HepG2 (cell line): Measurements from ENCODE around the gene APOC1. TPM values are rescaled to one million over a fixed set of nuclear protein-coding genes. Genes with fewer than 3 reads are reported as not detected.

Source experiments
- FOXP1 ChIP-seq, 2 experiments: fragments of 450-650 bp in 1 of 2; IDR thresholded peaks; 2 replicates each; pipeline ENCODE4 v1.6.1; 2017 to 2018; ENCODE audit warnings: antibody characterized with exemption in 1 of 2
- SP2 ChIP-seq: sonication (generic); formaldehyde crosslinking; IDR thresholded peaks from 2 replicates; pipeline ENCODE4 v1.5.1; 2020; ENCODE audit warnings: mild to moderate bottlenecking, missing genetic modification reagents
- TAF1 ChIP-seq: sonication (generic); formaldehyde crosslinking; IDR thresholded peaks from 2 replicates; pipeline ENCODE4 v1.4.0; 2020; ENCODE audit warnings: missing genetic modification reagents
- TBX2 ChIP-seq: sonication (generic); formaldehyde crosslinking; IDR thresholded peaks from 2 replicates; pipeline ENCODE4 v1.5.0; 2020; ENCODE audit warnings: missing genetic modification reagents, mild to moderate bottlenecking, borderline replicate concordance
- ZBTB20 ChIP-seq: sonication (generic); formaldehyde crosslinking; IDR thresholded peaks from 2 replicates; pipeline ENCODE4 v1.8.1; 2023; ENCODE audit warnings: missing genetic modification reagents, low read depth, mild to moderate bottlenecking, borderline replicate concordance
- ZFP36L1 ChIP-seq: sonication (generic); formaldehyde crosslinking; IDR thresholded peaks from 2 replicates; pipeline ENCODE4 v1.8.0; 2022; ENCODE audit warnings: mild to moderate bottlenecking, missing genetic modification reagents, moderate library complexity
- ZFP37 ChIP-seq: sonication (generic); formaldehyde crosslinking; IDR thresholded peaks from 2 replicates; pipeline ENCODE4 v1.4.0; 2020; ENCODE audit warnings: missing genetic modification reagents, borderline replicate concordance
- ZFP41 ChIP-seq: sonication (generic); formaldehyde crosslinking; IDR thresholded peaks from 2 replicates; pipeline ENCODE4 v1.4.0; 2020; ENCODE audit warnings: mild to moderate bottlenecking, missing genetic modification reagents, borderline replicate concordance
- ZNF431 ChIP-seq: sonication (generic); formaldehyde crosslinking; IDR thresholded peaks from 2 replicates; pipeline ENCODE4 v1.9.0; 2022; ENCODE audit warnings: missing genetic modification reagents, low read depth, mild to moderate bottlenecking, borderline replicate concordance
- ZNF589 ChIP-seq: sonication (generic); formaldehyde crosslinking; conservative IDR thresholded peaks from 2 replicates; pipeline ENCODE4 v1.8.0; 2022; ENCODE audit warnings: mild to moderate bottlenecking, moderate library complexity, missing genetic modification reagents
- ZSCAN20 ChIP-seq: sonication (generic); formaldehyde crosslinking; IDR thresholded peaks from 2 replicates; pipeline ENCODE4 v1.4.0; 2020; ENCODE audit warnings: missing genetic modification reagents, mild to moderate bottlenecking, borderline replicate concordance
- polyA plus RNA-seq, 8 experiments: library from polyadenylated mRNA; depleted of rRNA in 3 of 8; stranded (reverse) in 7 of 8; unstranded in 1 of 8; fragments of >200 nt; fragmentation: Illumina TruSeq in 4 of 8; extraction: Trizol in 4 of 8; gene quantifications; 2 replicates each; pipeline versions ENCODE4 v1.2.1 to v1.2.3, GENCODE V29; 2011 to 2016; ENCODE audit warnings: low read depth in 4 of 8, missing spikeins in 1 of 8, mixed read lengths in 1 of 8; ENCODE audit not compliant: insufficient read depth in 1 of 8
- total RNA-seq, 5 experiments: library from RNA; depleted of rRNA; stranded (reverse); fragments of >200 nt; fragmentation: Illumina TruSeq; extraction: Trizol; gene quantifications; 2 replicates each; pipeline ENCODE4 v1.2.3, GENCODE V29; 2016; ENCODE audit warnings: low read depth in 1 of 5
- TF ChIP-seq, protein P1 (sequence below): sonication (generic); formaldehyde crosslinking; IDR thresholded peaks from 2 replicates; pipeline ENCODE4 v1.5.1; 2020; ENCODE audit warnings: missing genetic modification reagents, mild to moderate bottlenecking, borderline replicate concordance
- TF ChIP-seq, protein P2 (sequence below): sonication (generic); formaldehyde crosslinking; IDR thresholded peaks from 2 replicates; pipeline ENCODE4 v1.5.0; 2020; ENCODE audit warnings: mild to moderate bottlenecking, missing genetic modification reagents
- TF ChIP-seq, protein P3 (sequence below): sonication (generic); formaldehyde crosslinking; conservative IDR thresholded peaks from 2 replicates; pipeline ENCODE4 v1.4.0; 2020; ENCODE audit warnings: missing genetic modification reagents
- TF ChIP-seq, protein P4 (sequence below): sonication (generic); formaldehyde crosslinking; IDR thresholded peaks from 2 replicates; pipeline ENCODE4 v1.5.1; 2020; ENCODE audit warnings: missing genetic modification reagents, mild to moderate bottlenecking, borderline replicate concordance
- TF ChIP-seq, protein P5 (sequence below), 2 experiments: sonication (generic) in 1 of 2; formaldehyde crosslinking in 1 of 2; IDR thresholded peaks; 2 replicates each; pipeline versions ENCODE4 v1.5.1 to v1.6.1; 2011 to 2020; ENCODE audit warnings: borderline replicate concordance in 1 of 2, low read depth in 1 of 2, low read length in 1 of 2, mild to moderate bottlenecking in 1 of 2, missing genetic modification reagents in 1 of 2, moderate library complexity in 1 of 2
- TF ChIP-seq, protein P6 (sequence below): sonication (generic); formaldehyde crosslinking; IDR thresholded peaks from 2 replicates; pipeline ENCODE4 v1.5.1; 2020; ENCODE audit warnings: missing genetic modification reagents, mild to moderate bottlenecking, borderline replicate concordance

Gene APOC1
- total and polyA plus RNA-seq, 2 of the 13 experiments (the other 11 are each of a cell fraction or from before 2014, with no cell fraction given) = 600 to 1,235 TPM

DNA sequence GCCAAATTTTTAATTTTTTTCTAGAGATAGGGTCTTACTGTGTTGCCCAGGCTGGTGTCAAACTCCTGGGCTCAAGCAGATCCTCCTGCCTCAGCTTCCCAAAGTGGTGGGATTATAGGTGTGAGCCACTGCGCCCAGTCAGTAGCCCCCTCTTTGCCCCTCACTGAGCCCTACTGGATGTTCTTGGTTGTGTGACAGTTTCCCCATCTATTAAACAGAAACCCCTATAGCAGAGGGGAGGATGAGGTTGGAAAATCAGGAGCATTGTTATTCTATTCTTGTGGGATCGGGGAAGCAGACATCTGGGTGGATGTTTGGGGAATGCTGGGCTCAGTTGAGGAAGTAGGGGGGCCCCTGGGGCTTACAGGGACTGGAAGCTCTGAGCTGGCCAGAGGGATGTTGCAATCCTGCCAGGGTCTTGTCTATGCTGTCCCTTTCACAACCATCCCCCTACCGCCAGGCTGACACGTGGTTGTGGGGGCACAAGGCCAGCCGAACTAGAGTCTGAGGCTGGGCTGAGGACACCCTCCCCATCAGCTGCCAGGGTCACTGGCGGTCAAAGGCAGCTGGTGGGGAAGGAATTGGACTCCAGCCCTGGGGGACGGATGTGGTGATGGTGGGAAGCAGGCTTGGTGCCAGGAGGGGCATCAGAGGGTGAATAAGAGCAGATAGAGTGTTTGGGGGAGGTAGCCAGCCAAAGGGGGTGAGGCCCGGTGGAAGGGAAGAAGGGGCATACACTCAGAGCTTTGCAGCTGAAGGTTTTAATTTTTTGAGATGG lies 10.9 kb downstream of the APOC1 start (continued):
- TF ChIP-seq SP2 = no peak
- TF ChIP-seq, protein P1, sequence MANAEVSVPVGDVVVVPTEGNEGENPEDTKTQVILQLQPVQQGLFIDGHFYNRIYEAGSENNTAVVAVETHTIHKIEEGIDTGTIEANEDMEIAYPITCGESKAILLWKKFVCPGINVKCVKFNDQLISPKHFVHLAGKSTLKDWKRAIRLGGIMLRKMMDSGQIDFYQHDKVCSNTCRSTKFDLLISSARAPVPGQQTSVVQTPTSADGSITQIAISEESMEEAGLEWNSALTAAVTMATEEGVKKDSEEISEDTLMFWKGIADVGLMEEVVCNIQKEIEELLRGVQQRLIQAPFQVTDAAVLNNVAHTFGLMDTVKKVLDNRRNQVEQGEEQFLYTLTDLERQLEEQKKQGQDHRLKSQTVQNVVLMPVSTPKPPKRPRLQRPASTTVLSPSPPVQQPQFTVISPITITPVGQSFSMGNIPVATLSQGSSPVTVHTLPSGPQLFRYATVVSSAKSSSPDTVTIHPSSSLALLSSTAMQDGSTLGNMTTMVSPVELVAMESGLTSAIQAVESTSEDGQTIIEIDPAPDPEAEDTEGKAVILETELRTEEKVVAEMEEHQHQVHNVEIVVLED = peak; percentile 55; the same call in 1 of the 2 replicates
- TF ChIP-seq FOXP1 (IDR thresholded peaks at IDR 0.05) = no peak
- TF ChIP-seq FOXP1 (CRISPR knock-in tag; IDR thresholded peaks at IDR 0.05) = peak; percentile 94
- peak; percentile 88; the same call in 1 of the 2 replicates for TF ChIP-seq ZBTB20 (CRISPR knock-in tag)
- peak; percentile 82; the same call in 1 of the 2 replicates for TF ChIP-seq ZFP37
- peak; percentile 90; the same call in 1 of the 2 replicates for TF ChIP-seq ZFP36L1
- TF ChIP-seq, protein P2, sequence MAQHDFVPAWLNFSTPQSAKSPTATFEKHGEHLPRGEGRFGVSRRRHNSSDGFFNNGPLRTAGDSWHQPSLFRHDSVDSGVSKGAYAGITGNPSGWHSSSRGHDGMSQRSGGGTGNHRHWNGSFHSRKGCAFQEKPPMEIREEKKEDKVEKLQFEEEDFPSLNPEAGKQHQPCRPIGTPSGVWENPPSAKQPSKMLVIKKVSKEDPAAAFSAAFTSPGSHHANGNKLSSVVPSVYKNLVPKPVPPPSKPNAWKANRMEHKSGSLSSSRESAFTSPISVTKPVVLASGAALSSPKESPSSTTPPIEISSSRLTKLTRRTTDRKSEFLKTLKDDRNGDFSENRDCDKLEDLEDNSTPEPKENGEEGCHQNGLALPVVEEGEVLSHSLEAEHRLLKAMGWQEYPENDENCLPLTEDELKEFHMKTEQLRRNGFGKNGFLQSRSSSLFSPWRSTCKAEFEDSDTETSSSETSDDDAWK (CRISPR knock-in tag) = no peak
- TF ChIP-seq, protein P3, sequence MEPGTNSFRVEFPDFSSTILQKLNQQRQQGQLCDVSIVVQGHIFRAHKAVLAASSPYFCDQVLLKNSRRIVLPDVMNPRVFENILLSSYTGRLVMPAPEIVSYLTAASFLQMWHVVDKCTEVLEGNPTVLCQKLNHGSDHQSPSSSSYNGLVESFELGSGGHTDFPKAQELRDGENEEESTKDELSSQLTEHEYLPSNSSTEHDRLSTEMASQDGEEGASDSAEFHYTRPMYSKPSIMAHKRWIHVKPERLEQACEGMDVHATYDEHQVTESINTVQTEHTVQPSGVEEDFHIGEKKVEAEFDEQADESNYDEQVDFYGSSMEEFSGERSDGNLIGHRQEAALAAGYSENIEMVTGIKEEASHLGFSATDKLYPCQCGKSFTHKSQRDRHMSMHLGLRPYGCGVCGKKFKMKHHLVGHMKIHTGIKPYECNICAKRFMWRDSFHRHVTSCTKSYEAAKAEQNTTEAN (CRISPR knock-in tag) = peak; percentile 56; the same call in 1 of the 2 replicates
- TF ChIP-seq, protein P4, sequence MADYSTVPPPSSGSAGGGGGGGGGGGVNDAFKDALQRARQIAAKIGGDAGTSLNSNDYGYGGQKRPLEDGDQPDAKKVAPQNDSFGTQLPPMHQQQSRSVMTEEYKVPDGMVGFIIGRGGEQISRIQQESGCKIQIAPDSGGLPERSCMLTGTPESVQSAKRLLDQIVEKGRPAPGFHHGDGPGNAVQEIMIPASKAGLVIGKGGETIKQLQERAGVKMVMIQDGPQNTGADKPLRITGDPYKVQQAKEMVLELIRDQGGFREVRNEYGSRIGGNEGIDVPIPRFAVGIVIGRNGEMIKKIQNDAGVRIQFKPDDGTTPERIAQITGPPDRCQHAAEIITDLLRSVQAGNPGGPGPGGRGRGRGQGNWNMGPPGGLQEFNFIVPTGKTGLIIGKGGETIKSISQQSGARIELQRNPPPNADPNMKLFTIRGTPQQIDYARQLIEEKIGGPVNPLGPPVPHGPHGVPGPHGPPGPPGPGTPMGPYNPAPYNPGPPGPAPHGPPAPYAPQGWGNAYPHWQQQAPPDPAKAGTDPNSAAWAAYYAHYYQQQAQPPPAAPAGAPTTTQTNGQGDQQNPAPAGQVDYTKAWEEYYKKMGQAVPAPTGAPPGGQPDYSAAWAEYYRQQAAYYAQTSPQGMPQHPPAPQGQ (CRISPR knock-in tag) = peak; percentile 75; the same call in 1 of the 2 replicates
- TF ChIP-seq ZNF589 (CRISPR knock-in tag) = peak; percentile 95
- peak; percentile 52; the same call in 1 of the 2 replicates for TF ChIP-seq TAF1 (CRISPR knock-in tag)
- TF ChIP-seq, protein P5, sequence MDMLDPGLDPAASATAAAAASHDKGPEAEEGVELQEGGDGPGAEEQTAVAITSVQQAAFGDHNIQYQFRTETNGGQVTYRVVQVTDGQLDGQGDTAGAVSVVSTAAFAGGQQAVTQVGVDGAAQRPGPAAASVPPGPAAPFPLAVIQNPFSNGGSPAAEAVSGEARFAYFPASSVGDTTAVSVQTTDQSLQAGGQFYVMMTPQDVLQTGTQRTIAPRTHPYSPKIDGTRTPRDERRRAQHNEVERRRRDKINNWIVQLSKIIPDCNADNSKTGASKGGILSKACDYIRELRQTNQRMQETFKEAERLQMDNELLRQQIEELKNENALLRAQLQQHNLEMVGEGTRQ (IDR thresholded peaks at IDR 0.05; ENCODE audit: low read depth, low read length) = peak; percentile 46; the same call in 1 of the 2 replicates
- TF ChIP-seq, protein P5 (CRISPR knock-in tag; IDR thresholded peaks at IDR 0.05; ENCODE audit: borderline replicate concordance) = peak; percentile 88
- no peak; the same call in 1 of the 2 replicates for TF ChIP-seq ZFP41 (CRISPR knock-in tag)
- TF ChIP-seq ZNF431 (CRISPR knock-in tag) = peak; percentile 92
- TF ChIP-seq, protein P6, sequence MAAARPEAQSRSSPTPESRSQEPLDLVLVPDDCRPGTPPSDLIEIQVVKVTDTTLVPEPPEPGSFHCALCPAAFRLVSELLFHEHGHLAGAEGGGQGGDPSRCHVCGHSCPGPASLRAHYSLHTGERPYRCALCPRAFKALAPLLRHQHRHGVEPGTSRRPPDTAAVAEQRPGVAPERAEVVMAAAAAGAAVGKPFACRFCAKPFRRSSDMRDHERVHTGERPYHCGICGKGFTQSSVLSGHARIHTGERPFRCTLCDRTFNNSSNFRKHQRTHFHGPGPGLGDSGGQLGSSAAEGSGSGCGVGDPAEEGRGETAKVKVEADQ = peak; percentile 91
- no peak for TF ChIP-seq ZSCAN20 (CRISPR knock-in tag)
- peak; percentile 96 for TF ChIP-seq TBX2 (CRISPR knock-in tag)
